CD4-positive, CD25-positive, alpha-beta regulatory T cell (primary cell): ENCODE results near the gene ARL3. TPM values are rescaled to one million over a fixed set of nuclear protein-coding genes. Genes with fewer than 3 reads are reported as not detected.

Experiments used
- ATAC-seq, 2 donors: fragments of 150-1000 bp; cut with Tn5 transposase; one replicate each; pipeline ENCODE4 v1.10.0; 2021; ENCODE audit warnings: low read depth in 2 of 2, moderate number of reproducible peaks in 2 of 2, moderate library complexity in 1 of 2
- DNase-seq, 3 donors: peaks; one replicate each; pipeline versions ENCODE4 v3.0.0 to v3.0.0-alpha.2; 2012 to 2022; ENCODE audit warnings: mixed read lengths in 1 of 3
- H3K27ac ChIP-seq: one replicate; pipeline ENCODE4 v1.7.0; 2013; ENCODE audit warnings: mild to moderate bottlenecking, low read length; ENCODE audit not compliant: insufficient read depth, poor library complexity, severe bottlenecking
- H3K27me3 ChIP-seq: one replicate; pipeline ENCODE4 v1.7.0; 2013; ENCODE audit warnings: low read length; ENCODE audit not compliant: control insufficient read depth, insufficient read depth
- H3K36me3 ChIP-seq: one replicate; pipeline ENCODE4 v1.7.0; 2013; ENCODE audit warnings: mild to moderate bottlenecking, low read length, moderate library complexity; ENCODE audit not compliant: control insufficient read depth, insufficient read depth
- H3K4me1 ChIP-seq: 2 replicates; pipeline ENCODE4 v1.7.0; 2013; ENCODE audit warnings: mild to moderate bottlenecking, low read length; ENCODE audit not compliant: insufficient read depth, control insufficient read depth, poor library complexity, severe bottlenecking
- H3K4me3 ChIP-seq: one replicate; pipeline ENCODE4 v1.7.0; 2013; ENCODE audit warnings: low read depth, mild to moderate bottlenecking, low read length, moderate library complexity
- H3K9me3 ChIP-seq, 2 experiments: 1 replicate in 1 of 2; 2 replicates in 1 of 2; pipeline ENCODE4 v1.7.0; 2013; ENCODE audit warnings: low read length in 2 of 2, mild to moderate bottlenecking in 1 of 2, moderate library complexity in 1 of 2; ENCODE audit not compliant: control insufficient read depth in 2 of 2
- H3K27ac Mint-ChIP-seq, 3 donors: one replicate each; pipeline ENCODE4 v1.8.0; 2020 to 2022; ENCODE audit warnings: mild to moderate bottlenecking in 3 of 3, mixed read lengths in 3 of 3, moderate library complexity in 2 of 3
- H3K27me3 Mint-ChIP-seq: one replicate; pipeline ENCODE4 v1.8.0; 2022; ENCODE audit warnings: mild to moderate bottlenecking, mixed read lengths
- H3K36me3 Mint-ChIP-seq: one replicate; pipeline ENCODE4 v1.8.0; 2020; ENCODE audit warnings: mixed read lengths
- H3K4me1 Mint-ChIP-seq, 4 donors: one replicate each; pipeline ENCODE4 v1.8.0; 2020 to 2022; ENCODE audit warnings: mixed read lengths in 4 of 4, mild to moderate bottlenecking in 1 of 4
- H3K4me3 Mint-ChIP-seq, 4 donors: one replicate each; pipeline ENCODE4 v1.8.0; 2020 to 2022; ENCODE audit warnings: mild to moderate bottlenecking in 4 of 4, mixed read lengths in 4 of 4, moderate library complexity in 3 of 4
- H3K9me3 Mint-ChIP-seq, 7 donors: one replicate each; pipeline ENCODE4 v1.8.0; 2020 to 2022; ENCODE audit warnings: mixed read lengths in 7 of 7, mild to moderate bottlenecking in 3 of 7, moderate library complexity in 2 of 7
- polyA plus RNA-seq, 4 donors: library from polyadenylated mRNA; unstranded; fragments of 300-500 nt; fragmentation: Illumina TruSeq; gene quantifications; one replicate each; pipeline ENCODE4 v1.2.3, GENCODE V29; 2021
- total RNA-seq: library from RNA; stranded (reverse); gene quantifications from one replicate; pipeline ENCODE4 v1.2.3, GENCODE V29; 2022

Gene ARL3
- total and polyA plus RNA-seq, 5 donors from 2014 or later, result 2.0 to 3.3 (median 2.9) TPM

- Mint-ChIP-seq H3K36me3 (peaks cover 20% of the 10 kb centered on the region), H3K4me3 (no peak overlapping the region), H3K27me3 (no peaks in the 10 kb centered on the region), H3K4me1 (peaks cover 25 to 64% (median 33%) of the 10 kb centered on the region in 4 donors), H3K27ac (peak overlapping the region in 1 of 3 donors; percentile 67), H3K9me3 (no peaks in the 10 kb centered on the region)
- H3K36me3 ChIP-seq, result peaks cover 2% of the 10 kb centered on the region
- no peaks in the 10 kb centered on the region for H3K9me3 ChIP-seq
- DNase-seq (no peak), ATAC-seq (no peak)
- no peak overlapping the region for H3K4me3 ChIP-seq
- no peaks in the 10 kb centered on the region for H3K27me3 ChIP-seq
- no peak overlapping the region for H3K27ac ChIP-seq
- peaks cover 20% of the 10 kb centered on the region for H3K4me1 ChIP-seq
Measured at GRCh38 chr10:102757323-102757722, 43.1 kb upstream of the ARL3 start.

GRCh38 chr10:102753718-102754117 lies 39.5 kb upstream of the ARL3 start:
- Mint-ChIP-seq H3K27ac (peak overlapping the region in 1 of 3 donors; percentile 52), H3K4me3 (peak overlapping the region in 1 of 4 donors; percentile 13), H3K4me1 (peaks cover 32 to 65% (median 48%) of the 10 kb centered on the region in 4 donors), H3K27me3 (no peaks in the 10 kb centered on the region), H3K36me3 (peaks cover 11% of the 10 kb centered on the region), H3K9me3 (no peaks in the 10 kb centered on the region)
- ATAC-seq (no peak), DNase-seq (no peak)
- Histone ChIP-seq H3K36me3 (peaks cover 4% of the 10 kb centered on the region), H3K4me1 (peaks cover 30% of the 10 kb centered on the region), H3K27me3 (no peaks in the 10 kb centered on the region), H3K4me3 (no peak overlapping the region), H3K9me3 (no peaks in the 10 kb centered on the region), H3K27ac (no peak overlapping the region)

- DNase-seq (peak in 1 of 3 donors; percentile 62), ATAC-seq (peak; percentile 69 to 72)
- Mint-ChIP-seq H3K36me3 (peaks cover 13% of the 10 kb centered on the region), H3K9me3 (no peaks in the 10 kb centered on the region), H3K27me3 (no peaks in the 10 kb centered on the region), H3K27ac (peak overlapping the region; percentile 52 to 85 (median 57)), H3K4me3 (peak overlapping the region; percentile 19 to 54 (median 46)), H3K4me1 (peaks cover 26 to 65% (median 47%) of the 10 kb centered on the region in 4 donors)
- Histone ChIP-seq H3K4me3 (peak overlapping the region; percentile 17), H3K36me3 (peaks cover 6% of the 10 kb centered on the region), H3K4me1 (peaks cover 32% of the 10 kb centered on the region), H3K27me3 (no peaks in the 10 kb centered on the region), H3K27ac (no peak overlapping the region), H3K9me3 (no peaks in the 10 kb centered on the region)
Measured at GRCh38 chr10:102752934-102753664, 38.9 kb upstream of the ARL3 start.

- H3K9me3 Mint-ChIP-seq, result no peaks in the 10 kb centered on the region
- peak overlapping the region; percentile 19 to 84 (median 47) for H3K4me3 Mint-ChIP-seq
- Histone ChIP-seq H3K36me3 (peaks cover 6% of the 10 kb centered on the region), H3K4me3 (peak overlapping the region; percentile 17), H3K27ac (peak overlapping the region; percentile 43), H3K27me3 (no peaks in the 10 kb centered on the region), H3K9me3 (no peaks in the 10 kb centered on the region), H3K4me1 (peaks cover 32% of the 10 kb centered on the region)
- H3K27ac Mint-ChIP-seq, result peak overlapping the region; percentile 57 to 85 (median 80)
- peaks cover 26 to 61% (median 46%) of the 10 kb centered on the region in 4 donors for H3K4me1 Mint-ChIP-seq
- H3K36me3 Mint-ChIP-seq, result peaks cover 13% of the 10 kb centered on the region
- H3K27me3 Mint-ChIP-seq, result no peaks in the 10 kb centered on the region
- ATAC-seq (peak in 1 of 2 donors; percentile 59), DNase-seq (peak in 1 of 3 donors; percentile 34)
Measured at GRCh38 chr10:102752266-102752930, 38.2 kb upstream of the ARL3 start.

GRCh38 chr10:102745157-102745556 lies 31.0 kb upstream of the ARL3 start:
- H3K36me3 Mint-ChIP-seq, result peaks cover 8% of the 10 kb centered on the region
- peak overlapping the region; percentile 87 to 99 (median 95) for H3K4me3 Mint-ChIP-seq
- H3K36me3 ChIP-seq, result peaks cover 5% of the 10 kb centered on the region
- no peak overlapping the region for H3K27ac ChIP-seq
- H3K4me3 ChIP-seq, result peak overlapping the region; percentile 91
- DNase-seq (no peak), ATAC-seq (no peak)
- H3K27ac Mint-ChIP-seq, result peak overlapping the region in 2 of 3 donors; percentile 83 to 96
- H3K4me1 ChIP-seq, result peaks cover 37% of the 10 kb centered on the region
- H3K4me1 Mint-ChIP-seq, result peaks cover 0 to 50% (median 40%) of the 10 kb centered on the region in 4 donors
- H3K9me3 Mint-ChIP-seq, result peaks cover 0 to 4% (median 0%) of the 10 kb centered on the region in 7 donors
- no peaks in the 10 kb centered on the region for H3K9me3 ChIP-seq
- H3K27me3 ChIP-seq, result no peaks in the 10 kb centered on the region
- no peaks in the 10 kb centered on the region for H3K27me3 Mint-ChIP-seq

- DNase-seq (peak in 1 of 3 donors; percentile 29), ATAC-seq (no peak)
- no peaks in the 10 kb centered on the region for H3K9me3 ChIP-seq
- peak overlapping the region; percentile 79 for H3K27ac ChIP-seq
- H3K36me3 ChIP-seq, result peaks cover 5% of the 10 kb centered on the region
- Mint-ChIP-seq H3K9me3 (peaks cover 0 to 4% (median 0%) of the 10 kb centered on the region in 7 donors), H3K4me3 (peak overlapping the region; percentile 87 to 99 (median 95)), H3K36me3 (peaks cover 8% of the 10 kb centered on the region), H3K27me3 (no peaks in the 10 kb centered on the region), H3K4me1 (peaks cover 0 to 50% (median 40%) of the 10 kb centered on the region in 4 donors), H3K27ac (peak overlapping the region; percentile 83 to 96 (median 92))
- peaks cover 37% of the 10 kb centered on the region for H3K4me1 ChIP-seq
- H3K4me3 ChIP-seq, result peak overlapping the region; percentile 91
- H3K27me3 ChIP-seq, result no peaks in the 10 kb centered on the region
Measured at GRCh38 chr10:102744374-102745051, 30.3 kb upstream of the ARL3 start.

- peak within 1 kb of the TSS; percentile 91 for H3K4me3 ChIP-seq
- ATAC-seq, result peak; percentile 98 to 99
- peaks cover 0 to 4% (median 0%) of the 10 kb centered on the region in 7 donors for H3K9me3 Mint-ChIP-seq
- peak within 1 kb of the TSS; percentile 79 for H3K27ac ChIP-seq
- DNase-seq, result peak; percentile 91 to 99 (median 97)
- no peaks in the 10 kb centered on the region for H3K9me3 ChIP-seq
- peaks cover 6% of the 10 kb centered on the region for H3K36me3 Mint-ChIP-seq
- peak within 1 kb of the TSS; percentile 87 to 99 (median 95) for H3K4me3 Mint-ChIP-seq
- peaks cover 0 to 48% (median 39%) of the 10 kb centered on the region in 4 donors for H3K4me1 Mint-ChIP-seq
- no peaks in the 10 kb centered on the region for H3K27me3 ChIP-seq
- peak within 1 kb of the TSS; percentile 92 to 96 (median 96) for H3K27ac Mint-ChIP-seq
- peaks cover 36% of the 10 kb centered on the region for H3K4me1 ChIP-seq
- H3K36me3 ChIP-seq, result peaks cover 3% of the 10 kb centered on the region
- no peaks in the 10 kb centered on the region for H3K27me3 Mint-ChIP-seq
Measured at GRCh38 chr10:102743588-102744373, 29.6 kb upstream of the ARL3 start, which contains the start of gene WBP1L. WBP1L (plus strand) TSS chr10:102743948; CDS start chr10:102744054, 106 bp downstream.
